Stimulated activated CD4-positive, alpha-beta T cell treated with anti-CD3 and anti-CD28 coated beads, Interleukin-15, amount 100 ng/mL, for 24 hours (primary cell): Measurements from ENCODE around the gene ATP5F1C.

ENCODE experiments used
- DNase-seq: peaks from one replicate; pipeline ENCODE4 v3.0.0-alpha.2; 2020

ATP5F1C gene

GRCh38 chr10:7853226-7853842 lies 65.4 kb downstream of the ATP5F1C start:
- no peak for DNase-seq

DNA sequence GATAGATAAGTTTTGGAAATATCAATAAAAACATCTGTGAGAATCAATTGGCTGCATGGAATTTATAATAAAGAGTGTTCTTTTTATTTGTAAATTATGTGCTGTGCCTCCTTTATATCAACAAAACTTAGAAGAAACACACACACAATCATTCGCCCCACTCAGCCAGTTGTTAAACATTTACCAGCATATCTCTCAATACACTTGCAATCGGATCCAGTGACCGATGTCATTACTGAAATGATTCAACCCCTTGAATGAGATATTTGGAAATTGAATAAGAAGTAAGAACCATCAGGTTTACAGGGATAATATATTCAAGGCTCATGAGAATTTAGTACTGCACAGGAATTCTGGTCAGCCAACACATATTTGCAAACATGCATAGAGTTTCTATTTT lies 65.9 kb downstream of the ATP5F1C start:
- DNase-seq: no peak

DNA sequence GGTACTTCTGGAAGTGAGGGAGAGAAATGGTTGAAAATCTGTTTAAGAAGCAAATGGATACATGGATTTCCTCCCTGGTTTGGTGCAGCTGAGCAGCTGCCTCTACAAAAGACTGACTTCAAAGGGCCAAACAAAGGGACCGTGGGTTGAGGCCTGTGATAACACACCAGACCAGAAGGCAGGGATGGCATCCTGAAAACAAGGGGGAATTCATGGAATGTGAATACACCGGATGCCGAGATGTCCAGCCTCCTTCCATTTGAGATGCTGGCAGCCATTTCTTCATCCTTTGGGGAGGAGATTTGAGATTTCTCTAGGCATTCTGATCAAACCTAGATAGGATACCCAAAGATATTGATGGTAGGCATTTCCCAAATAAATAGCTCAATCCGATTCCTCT lies 67.2 kb downstream of the ATP5F1C start:
- no peak for DNase-seq

DNA sequence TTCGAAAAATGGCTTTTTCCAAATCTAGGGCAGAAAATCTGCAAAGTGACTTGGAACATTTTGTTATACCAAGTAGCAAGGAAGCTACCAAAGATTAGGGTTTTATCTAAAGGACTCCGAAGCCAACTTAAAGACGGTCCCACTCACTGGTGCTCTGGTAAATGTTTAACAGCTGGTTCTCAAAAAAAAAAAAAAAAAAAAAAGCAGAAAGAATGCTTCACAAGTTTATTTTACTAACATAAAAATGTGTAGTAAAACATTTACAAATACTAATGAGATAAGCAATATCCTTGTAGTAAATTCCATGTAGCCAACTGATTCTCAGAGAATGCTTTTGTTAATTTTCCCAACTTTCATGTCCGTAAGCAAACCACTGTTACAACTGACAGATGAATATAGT lies 68.7 kb downstream of the ATP5F1C start:
- DNase-seq: no peak

GRCh38 chr10:7857262-7857661 lies 69.3 kb downstream of the ATP5F1C start:
- no peak for DNase-seq
